GM19467 (cell line): ENCODE data around the gene WWOX.

Experiments
- ATAC-seq: cut with Tn5 transposase; IDR thresholded peaks from one replicate; pipeline ENCODE4 v1.9.1; 2021; ENCODE audit warnings: mild to moderate bottlenecking, moderate library complexity; ENCODE audit not compliant: unreplicated experiment

Gene WWOX

GRCh38 chr16:79097166-79097565, 997.7 kb downstream of the WWOX start:
- no peak for ATAC-seq

GRCh38 chr16:79097771-79098170, 998.3 kb downstream of the WWOX start:
- ATAC-seq: no peak

- no peak for ATAC-seq
Observed at GRCh38 chr16:79098907-79099306, 999.5 kb downstream of the WWOX start.

- ATAC-seq: no peak
Observed at GRCh38 chr16:79099716-79100115, 1000.3 kb downstream of the WWOX start.

- ATAC-seq: no peak
Observed at GRCh38 chr16:79100447-79100846, 1001.0 kb downstream of the WWOX start.

GRCh38 chr16:79101491-79101890, 1002.0 kb downstream of the WWOX start:
- no peak for ATAC-seq

- ATAC-seq: no peak
Observed at GRCh38 chr16:79104567-79104966, 1005.1 kb downstream of the WWOX start.

- no peak for ATAC-seq
Observed at GRCh38 chr16:79107301-79107700, 1007.8 kb downstream of the WWOX start.

GRCh38 chr16:79109771-79110170, 1010.3 kb downstream of the WWOX start:
- no peak for ATAC-seq

- no peak for ATAC-seq
Observed at GRCh38 chr16:79110242-79110641, 1010.8 kb downstream of the WWOX start.

- no peak for ATAC-seq
Observed at GRCh38 chr16:79110953-79111352, 1011.5 kb downstream of the WWOX start.

GRCh38 chr16:79112462-79112861, 1013.0 kb downstream of the WWOX start:
- no peak for ATAC-seq

- ATAC-seq: no peak
Observed at GRCh38 chr16:79113826-79114225, 1014.4 kb downstream of the WWOX start.

- ATAC-seq: no peak
Observed at GRCh38 chr16:79114759-79115158, 1015.3 kb downstream of the WWOX start.

GRCh38 chr16:79121906-79122305, 1022.5 kb downstream of the WWOX start:
- ATAC-seq: no peak

- no peak for ATAC-seq
Observed at GRCh38 chr16:79122343-79122742, 1022.9 kb downstream of the WWOX start.

- ATAC-seq: no peak
Observed at GRCh38 chr16:79124016-79124756, 1024.7 kb downstream of the WWOX start.

- ATAC-seq: no peak
Observed at GRCh38 chr16:79127766-79128165, 1028.3 kb downstream of the WWOX start.

- ATAC-seq: no peak
Observed at GRCh38 chr16:79128706-79129105, 1029.3 kb downstream of the WWOX start.

- ATAC-seq: no peak
Observed at GRCh38 chr16:79130616-79131015, 1031.2 kb downstream of the WWOX start.

- ATAC-seq: no peak
Observed at GRCh38 chr16:79131321-79132075, 1032.0 kb downstream of the WWOX start.

- no peak for ATAC-seq
Observed at GRCh38 chr16:79132701-79133100, 1033.2 kb downstream of the WWOX start.
